OCI-LY7 (cell line): ENCODE results near the gene CDH12. TPM values are rescaled to one million over a fixed set of nuclear protein-coding genes. Genes with fewer than 3 reads are reported as not detected.

Experiments used
- BruUV-seq: library from RNA; stranded (reverse); fragments of 400-500 nt; replicated peaks from 2 replicates; lab custom pipeline; 2021; lab: Mats Ljungman, UMichigan
- CTCF ChIA-PET: fragments of 300-600 bp; sonication (Branson Sonifier 250); formaldehyde crosslinking; loops from one replicate; lab custom pipeline; 2022; ENCODE audit warnings: antibody characterized with exemption; ENCODE audit not compliant: unreplicated experiment; lab: Charles Lee
- POLR2A ChIA-PET: fragments of 300-600 bp; sonication (Branson Sonifier 250); formaldehyde crosslinking; loops from one replicate; lab custom pipeline; 2022; ENCODE audit warnings: antibody characterized with exemption; lab: Charles Lee
- DNase-seq: peaks from one replicate; pipeline ENCODE4 v3.0.0-alpha.2; 2015; ENCODE audit warnings: low spot score
- H2AFZ ChIP-seq: fragments of 200-600 bp; sonication (generic), shearing (Covaris generic); 2 replicates; pipeline ENCODE4 v1.6.1; 2014; ENCODE audit warnings: mild to moderate bottlenecking, antibody characterized with exemption, low read length, moderate library complexity
- H3K27ac ChIP-seq: fragments of 200-600 bp; sonication (generic); 2 replicates; pipeline ENCODE4 v1.5.1; 2014; ENCODE audit warnings: mixed run types, low read depth, mild to moderate bottlenecking, moderate library complexity, low read length, inconsistent platforms; ENCODE audit not compliant: poor library complexity, severe bottlenecking
- H3K36me3 ChIP-seq: fragments of 200-600 bp; sonication (generic); 2 replicates; pipeline ENCODE4 v1.6.1; 2014; ENCODE audit warnings: mild to moderate bottlenecking, antibody characterized with exemption, low read length, moderate library complexity, mixed read lengths; ENCODE audit not compliant: insufficient read depth
- H3K4me1 ChIP-seq: fragments of 200-600 bp; sonication (generic); 2 replicates; pipeline ENCODE4 v1.5.1; 2014; ENCODE audit warnings: mild to moderate bottlenecking, low read length; ENCODE audit not compliant: insufficient read depth, poor library complexity, severe bottlenecking
- H3K4me2 ChIP-seq: fragments of 200-600 bp; sonication (generic); 2 replicates; pipeline ENCODE4 v1.6.1; 2014; ENCODE audit warnings: mild to moderate bottlenecking, low read length
- H3K4me3 ChIP-seq: fragments of 200-600 bp; sonication (generic); 2 replicates; pipeline ENCODE4 v1.5.1; 2014; ENCODE audit warnings: mild to moderate bottlenecking, low read depth, low read length; ENCODE audit not compliant: poor library complexity, severe bottlenecking
- H3K79me2 ChIP-seq: fragments of 200-600 bp; sonication (generic); 2 replicates; pipeline ENCODE4 v1.6.1; 2016; ENCODE audit warnings: low read depth, mild to moderate bottlenecking, low read length, moderate library complexity, mixed read lengths; ENCODE audit not compliant: insufficient read depth
- H3K9me2 ChIP-seq: fragments of 200-600 bp; sonication (generic); 2 replicates; pipeline ENCODE4 v1.6.1; 2016; ENCODE audit warnings: mild to moderate bottlenecking, low read length, mixed read lengths; ENCODE audit not compliant: insufficient read depth
- H3K9me3 ChIP-seq: fragments of 200-600 bp; sonication (generic); 2 replicates; pipeline ENCODE4 v1.6.1; 2014; ENCODE audit warnings: mild to moderate bottlenecking, mixed run types, low read length, mixed read lengths
- H4K20me1 ChIP-seq: fragments of 200-600 bp; sonication (generic); 2 replicates; pipeline ENCODE4 v1.6.1; 2014; ENCODE audit warnings: mild to moderate bottlenecking, antibody characterized with exemption, low read length, moderate library complexity, mixed read lengths; ENCODE audit not compliant: insufficient read depth
- EZH2phosphoT487 ChIP-seq: fragments of 200-600 bp; sonication (generic); IDR thresholded peaks from 2 replicates; pipeline ENCODE4 v1.6.1; 2018; ENCODE audit warnings: low read depth, borderline replicate concordance, mild to moderate bottlenecking, mixed run types, antibody characterized with exemption, low read length, moderate library complexity, mixed read lengths
- intact Hi-C: fragments of 100-400 bp; cut with micrococcal nuclease; formaldehyde crosslinking; loops from one replicate; pipeline ENCODE4 v1.10.0; 2022; ENCODE audit not compliant: unreplicated experiment
- total RNA-seq, 2 experiments: library from RNA; depleted of rRNA in 1 of 2; stranded (reverse); fragments of >200 nt in 1 of 2; shearing (Covaris generic) in 1 of 2; gene quantifications; 2 replicates each; pipeline ENCODE4 v1.2.3, GENCODE V29; 2014 to 2022
- TF ChIP-seq, protein P1 (sequence below): fragments of 200-600 bp; sonication (generic); conservative IDR thresholded peaks from 2 replicates; pipeline ENCODE4 v1.5.1; 2014; ENCODE audit warnings: mild to moderate bottlenecking, antibody characterized with exemption, low read length, moderate library complexity, mixed read lengths

Gene CDH12
- total RNA-seq, 2 experiments from 2014 or later = not detected

GRCh38 chr5:21895766-21896350 is 957.3 kb downstream of the CDH12 start:
- Histone ChIP-seq H3K4me1 (no peaks in the 10 kb centered on the region), H3K36me3 (no peaks in the 10 kb centered on the region), H3K4me2 (no peak overlapping the region), H4K20me1 (no peaks in the 10 kb centered on the region), H3K9me3 (no peaks in the 10 kb centered on the region), H3K27ac (no peak overlapping the region), H3K79me2 (no peaks in the 10 kb centered on the region), H2AFZ (no peak overlapping the region), H3K4me3 (no peak overlapping the region), H3K9me2 (no peaks in the 10 kb centered on the region)
- DNase-seq = no peak
- ChIA-PET CTCF (no interaction called here), POLR2A (interaction anchor here (1.0 kb wide), 1 partner anchor 125 kb away, joined by 3 read pairs; no protein-coding TSS in a partner anchor)
- intact Hi-C loops = no loop called here
- BruUV-seq = no TSS peak
- TF ChIP-seq, protein P1, sequence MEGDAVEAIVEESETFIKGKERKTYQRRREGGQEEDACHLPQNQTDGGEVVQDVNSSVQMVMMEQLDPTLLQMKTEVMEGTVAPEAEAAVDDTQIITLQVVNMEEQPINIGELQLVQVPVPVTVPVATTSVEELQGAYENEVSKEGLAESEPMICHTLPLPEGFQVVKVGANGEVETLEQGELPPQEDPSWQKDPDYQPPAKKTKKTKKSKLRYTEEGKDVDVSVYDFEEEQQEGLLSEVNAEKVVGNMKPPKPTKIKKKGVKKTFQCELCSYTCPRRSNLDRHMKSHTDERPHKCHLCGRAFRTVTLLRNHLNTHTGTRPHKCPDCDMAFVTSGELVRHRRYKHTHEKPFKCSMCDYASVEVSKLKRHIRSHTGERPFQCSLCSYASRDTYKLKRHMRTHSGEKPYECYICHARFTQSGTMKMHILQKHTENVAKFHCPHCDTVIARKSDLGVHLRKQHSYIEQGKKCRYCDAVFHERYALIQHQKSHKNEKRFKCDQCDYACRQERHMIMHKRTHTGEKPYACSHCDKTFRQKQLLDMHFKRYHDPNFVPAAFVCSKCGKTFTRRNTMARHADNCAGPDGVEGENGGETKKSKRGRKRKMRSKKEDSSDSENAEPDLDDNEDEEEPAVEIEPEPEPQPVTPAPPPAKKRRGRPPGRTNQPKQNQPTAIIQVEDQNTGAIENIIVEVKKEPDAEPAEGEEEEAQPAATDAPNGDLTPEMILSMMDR = no peak
- no peak for TF ChIP-seq EZH2phosphoT487

- DNase-seq = no peak
- TF ChIP-seq, protein P1 = no peak
- no peak for TF ChIP-seq EZH2phosphoT487
- Histone ChIP-seq H3K9me2 (no peaks in the 10 kb centered on the region), H3K4me2 (no peak overlapping the region), H3K4me1 (no peaks in the 10 kb centered on the region), H3K4me3 (no peak overlapping the region), H2AFZ (no peak overlapping the region), H3K36me3 (no peaks in the 10 kb centered on the region), H3K79me2 (no peaks in the 10 kb centered on the region), H3K9me3 (no peaks in the 10 kb centered on the region), H4K20me1 (no peaks in the 10 kb centered on the region), H3K27ac (no peak overlapping the region)
- intact Hi-C loops = no loop called here
- ChIA-PET CTCF (no interaction called here), POLR2A (no interaction called here)
- BruUV-seq = no TSS peak
Measured at GRCh38 chr5:21893161-21893560, 960.0 kb downstream of the CDH12 start.

GRCh38 chr5:21889581-21889980 is 963.6 kb downstream of the CDH12 start:
- TF ChIP-seq, protein P1 = no peak
- TF ChIP-seq EZH2phosphoT487 = no peak
- ChIA-PET POLR2A (no interaction called here), CTCF (no interaction called here)
- Histone ChIP-seq H3K9me2 (no peaks in the 10 kb centered on the region), H2AFZ (no peak overlapping the region), H3K4me3 (no peak overlapping the region), H3K4me2 (no peak overlapping the region), H3K79me2 (no peaks in the 10 kb centered on the region), H3K27ac (no peak overlapping the region), H4K20me1 (no peaks in the 10 kb centered on the region), H3K4me1 (no peaks in the 10 kb centered on the region), H3K9me3 (no peaks in the 10 kb centered on the region), H3K36me3 (no peaks in the 10 kb centered on the region)
- no peak for DNase-seq
- intact Hi-C loops = no loop called here
- BruUV-seq = no TSS peak
